Fibroblast of lung (primary cell): Measurements from ENCODE around the gene CHRNB1.

ENCODE experiments used
- CTCF ChIP-seq, 2 donors: IDR thresholded peaks in 1 of 2; conservative IDR thresholded peaks in 1 of 2; 1 replicate in 1 of 2; 2 replicates in 1 of 2; pipeline ENCODE4 v1.5.1; 2011 to 2012; ENCODE audit warnings: low read length in 2 of 2, control low read depth in 1 of 2, inconsistent platforms in 1 of 2, low read depth in 1 of 2, mild to moderate bottlenecking in 1 of 2
- EZH2 ChIP-seq: IDR thresholded peaks from 2 replicates; pipeline ENCODE4 v1.5.1; 2012; ENCODE audit warnings: low read length, control low read depth, mild to moderate bottlenecking; ENCODE audit errors: missing control alignments

GRCh38 chr17:7405350-7406234 is 39.3 kb upstream of the CHRNB1 start:
- TF ChIP-seq CTCF (conservative IDR thresholded peaks at IDR 0.05 in 1 of 2, IDR thresholded peaks at IDR 0.05 in 1 of 2; ENCODE audit: low read depth in 1 of 2, low read length in 2 of 2), result no peak
- no peak for TF ChIP-seq EZH2
